ENCODE data around the gene TGDS.
A peak's percentile ranks its signal among the peaks of the same experiment; 100 is the strongest.

Gene TGDS

GRCh38 chr13:94550062-94550738 is 45.8 kb downstream of the TGDS start:
- TF ChIP-seq CTCF (IDR thresholded peaks at IDR 0.05; ENCODE audit: extremely low read depth, missing control alignments): no peak
- DNase-seq (ENCODE audit: low spot score): no peak

GRCh38 chr13:94549232-94550061 is 46.5 kb downstream of the TGDS start:
- peak; percentile 92 for DNase-seq (ENCODE audit: low spot score)
- TF ChIP-seq CTCF (IDR thresholded peaks at IDR 0.05; ENCODE audit: extremely low read depth, missing control alignments): no peak

GRCh38 chr13:94548821-94549231 is 47.1 kb downstream of the TGDS start:
- DNase-seq (ENCODE audit: low spot score): no peak
- no peak for TF ChIP-seq CTCF (IDR thresholded peaks at IDR 0.05; ENCODE audit: extremely low read depth, missing control alignments)

GRCh38 chr13:94548382-94548781 is 47.6 kb downstream of the TGDS start:
- peak; percentile 27 for DNase-seq (ENCODE audit: low spot score)

GRCh38 chr13:94546061-94546839 is 49.7 kb downstream of the TGDS start:
- no peak for DNase-seq (ENCODE audit: low spot score)
- no peak for TF ChIP-seq CTCF (IDR thresholded peaks at IDR 0.05; ENCODE audit: extremely low read depth, missing control alignments)

More at GRCh38 chr13:94548382-94548781, 47.6 kb downstream of the TGDS start:
- TF ChIP-seq CTCF (IDR thresholded peaks at IDR 0.05; ENCODE audit: extremely low read depth, missing control alignments): no peak

GRCh38 chr13:94544922-94545321 is 51.0 kb downstream of the TGDS start:
- no peak for DNase-seq (ENCODE audit: low spot score)
- no peak for TF ChIP-seq CTCF (IDR thresholded peaks at IDR 0.05; ENCODE audit: extremely low read depth, missing control alignments)
